ENCODE data around the gene MTG2.
"Not testable (repeated sequence)": the region's sequence is repeated elsewhere in the genome, so short reads cannot be mapped to it uniquely, and the experiment has no call there.

Gene MTG2

GRCh38 chr20:62145688-62146018 is 37.2 kb upstream of the MTG2 start:
- TF ChIP-seq CTCF (IDR thresholded peaks at IDR 0.05; ENCODE audit: control insufficient read depth, insufficient read depth, low read depth, low read length, missing control alignments): no peak
- DNase-seq (ENCODE audit: low read depth): no peak
- H3K4me3 ChIP-seq (ENCODE audit: control insufficient read depth, low read depth, low read length): no peak overlapping the region

GRCh38 chr20:62146019-62146755 is 36.6 kb upstream of the MTG2 start:
- no peak for DNase-seq (ENCODE audit: low read depth)
- H3K4me3 ChIP-seq (ENCODE audit: control insufficient read depth, low read depth, low read length): no peak overlapping the region
- no peak for TF ChIP-seq CTCF (IDR thresholded peaks at IDR 0.05; ENCODE audit: control insufficient read depth, insufficient read depth, low read depth, low read length, missing control alignments)

- no peak for DNase-seq (ENCODE audit: low read depth)
- TF ChIP-seq CTCF (IDR thresholded peaks at IDR 0.05; ENCODE audit: control insufficient read depth, insufficient read depth, low read depth, low read length, missing control alignments): no peak
- no peak overlapping the region for H3K4me3 ChIP-seq (ENCODE audit: control insufficient read depth, low read depth, low read length)
Observed at GRCh38 chr20:62147125-62147524, 35.7 kb upstream of the MTG2 start.

- no peak overlapping the region for H3K4me3 ChIP-seq (ENCODE audit: control insufficient read depth, low read depth, low read length)
- TF ChIP-seq CTCF (IDR thresholded peaks at IDR 0.05; ENCODE audit: control insufficient read depth, insufficient read depth, low read depth, low read length, missing control alignments): no peak
- no peak for DNase-seq (ENCODE audit: low read depth)
Observed at GRCh38 chr20:62147528-62147927, 35.3 kb upstream of the MTG2 start.

- DNase-seq (ENCODE audit: low read depth); H3K4me3 ChIP-seq (ENCODE audit: control insufficient read depth, low read depth, low read length): not testable (repeated sequence)
Observed at GRCh38 chr20:62148383-62148782, 34.4 kb upstream of the MTG2 start.

- no peak for DNase-seq (ENCODE audit: low read depth)
- no peak for TF ChIP-seq CTCF (IDR thresholded peaks at IDR 0.05; ENCODE audit: control insufficient read depth, insufficient read depth, low read depth, low read length, missing control alignments)
- H3K4me3 ChIP-seq (ENCODE audit: control insufficient read depth, low read depth, low read length): no peak overlapping the region
Observed at GRCh38 chr20:62148908-62149314, 33.9 kb upstream of the MTG2 start.

- no peak for DNase-seq (ENCODE audit: low read depth)
- no peak overlapping the region for H3K4me3 ChIP-seq (ENCODE audit: control insufficient read depth, low read depth, low read length)
- no peak for TF ChIP-seq CTCF (IDR thresholded peaks at IDR 0.05; ENCODE audit: control insufficient read depth, insufficient read depth, low read depth, low read length, missing control alignments)
Observed at GRCh38 chr20:62149532-62150309, 33.1 kb upstream of the MTG2 start.

All from AG09309 (cell line).